Prostate gland (tissue), 2 donors: ENCODE data around the gene CCDC192.

Experiments used
- CTCF ChIP-seq, 4 experiments: fragments of 200-600 bp in 2 of 4; fragments of 450-650 bp in 2 of 4; sonication (generic) in 2 of 4; IDR thresholded peaks; 1 replicate in 3 of 4; 2 replicates in 1 of 4; pipeline ENCODE4 v1.5.1; 2016 to 2019; ENCODE audit warnings: antibody characterized with exemption in 4 of 4, mild to moderate bottlenecking in 2 of 4, moderate library complexity in 2 of 4
- POLR2A ChIP-seq: fragments of 450-650 bp; IDR thresholded peaks from one replicate; pipeline ENCODE4 v1.6.1; 2016; ENCODE audit warnings: antibody characterized with exemption, mild to moderate bottlenecking

GRCh38 chr5:127947941-127948340 lies 244.8 kb downstream of the CCDC192 start:
- TF ChIP-seq CTCF (IDR thresholded peaks at IDR 0.05) (no peak), POLR2A (no peak)
